ENCODE measurements around the gene ATG4B.

- TF ChIP-seq YY1 (IDR thresholded peaks at IDR 0.05; ENCODE audit: low read depth) (no peak), REST (IDR thresholded peaks at IDR 0.05; ENCODE audit: low read depth) (no peak), EP300 (IDR thresholded peaks at IDR 0.05; ENCODE audit: borderline replicate concordance) (no peak), TAF1 (IDR thresholded peaks at IDR 0.05; ENCODE audit: low read depth) (no peak), RAD21 (IDR thresholded peaks at IDR 0.05; ENCODE audit: low read depth) (no peak), TCF12 (IDR thresholded peaks at IDR 0.05; ENCODE audit: low read depth) (no peak), EGR1 (IDR thresholded peaks at IDR 0.05) (no peak), FOXM1 (IDR thresholded peaks at IDR 0.05; ENCODE audit: borderline replicate concordance, low read depth) (no peak), TEAD4 (IDR thresholded peaks at IDR 0.05) (no peak), CEBPB (IDR thresholded peaks at IDR 0.05) (no peak), NFIC (IDR thresholded peaks at IDR 0.05) (no peak), CREB1 (IDR thresholded peaks at IDR 0.05; ENCODE audit: low read depth) (no peak)
- TF ChIP-seq, protein P1, sequence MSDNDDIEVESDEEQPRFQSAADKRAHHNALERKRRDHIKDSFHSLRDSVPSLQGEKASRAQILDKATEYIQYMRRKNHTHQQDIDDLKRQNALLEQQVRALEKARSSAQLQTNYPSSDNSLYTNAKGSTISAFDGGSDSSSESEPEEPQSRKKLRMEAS (IDR thresholded peaks at IDR 0.05), result no peak
Measured at GRCh38 chr2:241658296-241658695, 20.8 kb downstream of the ATG4B start.
